Testis (tissue), 3 donors: ENCODE data around the gene ST6GALNAC5. TPM values are rescaled to one million over a fixed set of nuclear protein-coding genes. Genes with fewer than 3 reads are reported as not detected.

Source experiments
- DNase-seq: peaks from one replicate; pipeline ENCODE4 v3.0.0-alpha.2; 2019
- H3K27ac ChIP-seq, 2 donors: fragments of 200-600 bp; sonication (generic); one replicate each; pipeline ENCODE4 v1.5.1; 2019
- H3K27me3 ChIP-seq: fragments of 200-600 bp; sonication (generic); one replicate; pipeline ENCODE4 v1.5.1; 2019
- H3K36me3 ChIP-seq: fragments of 200-600 bp; sonication (generic); one replicate; pipeline ENCODE4 v1.5.1; 2017; ENCODE audit warnings: low read depth; ENCODE audit errors: missing control alignments
- H3K4me1 ChIP-seq: fragments of 200-600 bp; sonication (generic); one replicate; pipeline ENCODE4 v1.5.1; 2019
- H3K4me3 ChIP-seq, 2 donors: fragments of 200-600 bp; sonication (generic); one replicate each; pipeline ENCODE4 v1.5.1; 2017 to 2019
- H3K9me3 ChIP-seq: fragments of 200-600 bp; sonication (generic); one replicate; pipeline ENCODE4 v1.5.1; 2017
- POLR2A ChIP-seq: fragments of 450-650 bp; IDR thresholded peaks from one replicate; pipeline ENCODE4 v1.6.1; 2017; ENCODE audit warnings: antibody characterized with exemption, mild to moderate bottlenecking, moderate library complexity
- WGBS, 2 donors: methylation state at CpG; one replicate each; pipeline ENCODE4 v1.1.5; 2018; 5-methylcytosine and 5-hydroxymethylcytosine counted together
- intact Hi-C: fragments of 100-400 bp; cut with DNase I; formaldehyde crosslinking; loops from one replicate; pipeline ENCODE4 v1.15.1; 2023; ENCODE audit warnings: low total_unique reads
- polyA plus RNA-seq: library from polyadenylated mRNA; stranded (reverse); fragments of 350-450 nt; fragmentation: Illumina TruSeq; extraction: RNeasy Lipid Tissue Mini Kit (QIAGEN cat#74804); gene quantifications from one replicate; pipeline ENCODE4 v1.2.3, GENCODE V29; 2014; ENCODE audit warnings: low read depth, low replicate concordance; ENCODE audit not compliant: insufficient read depth
- total RNA-seq, 2 donors: library from RNA; depleted of rRNA; stranded (reverse); fragments of >200 nt; gene quantifications; one replicate each; pipeline ENCODE4 v1.2.3, GENCODE V29; 2016
- TF ChIP-seq, protein P1 (sequence below), 3 experiments: fragments of 450-650 bp in 2 of 3; fragments of 200-600 bp in 1 of 3; sonication (generic) in 1 of 3; IDR thresholded peaks; one replicate each; pipeline ENCODE4 v1.5.1; 2016 to 2019; ENCODE audit warnings: antibody characterized with exemption in 3 of 3, mild to moderate bottlenecking in 2 of 3, moderate library complexity in 1 of 3

Gene ST6GALNAC5
- total and polyA plus RNA-seq, 3 donors from 2014 or later, result 3.1 to 26.6 (median 11.1) TPM

DNA sequence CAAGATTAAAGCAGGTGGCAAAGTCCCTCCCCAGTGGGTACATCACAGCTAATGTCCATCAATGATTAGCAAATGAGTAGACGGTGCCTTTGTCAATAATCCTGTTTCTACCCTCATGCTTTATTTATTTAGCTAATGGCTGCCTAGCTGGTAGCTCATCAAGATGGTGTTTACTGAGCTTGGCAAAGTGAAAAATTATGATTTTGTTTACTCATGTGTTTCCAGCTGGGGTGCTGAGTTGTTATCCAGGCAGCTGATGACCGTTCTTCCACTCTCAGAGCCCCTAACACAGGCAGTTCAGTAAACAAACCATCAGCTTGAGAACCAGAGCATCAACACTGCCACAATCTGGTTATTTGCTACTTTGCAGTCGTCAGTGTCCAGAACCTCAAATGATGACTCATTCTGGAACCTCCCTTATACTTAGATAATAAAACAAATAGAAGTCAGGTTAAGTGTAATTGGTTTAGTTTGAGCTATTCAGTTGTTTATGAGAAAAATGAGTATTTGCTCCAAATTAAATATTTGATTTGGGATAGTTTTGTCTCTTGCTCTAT lies 163.9 kb downstream of the ST6GALNAC5 start:
- intact Hi-C loops, result no loop called here
- no peaks in the 10 kb centered on the region for H3K4me1 ChIP-seq
- no peak overlapping the region for H3K4me3 ChIP-seq
- 53 to 57% methylated on average over 3 of the region's 3 CpGs for WGBS, 2 donors
- no peaks in the 10 kb centered on the region for H3K27me3 ChIP-seq
- H3K9me3 ChIP-seq, result no peaks in the 10 kb centered on the region
- H3K36me3 ChIP-seq, result no peaks in the 10 kb centered on the region
- H3K27ac ChIP-seq, result no peak overlapping the region
- no peak for TF ChIP-seq POLR2A
- TF ChIP-seq, protein P1, sequence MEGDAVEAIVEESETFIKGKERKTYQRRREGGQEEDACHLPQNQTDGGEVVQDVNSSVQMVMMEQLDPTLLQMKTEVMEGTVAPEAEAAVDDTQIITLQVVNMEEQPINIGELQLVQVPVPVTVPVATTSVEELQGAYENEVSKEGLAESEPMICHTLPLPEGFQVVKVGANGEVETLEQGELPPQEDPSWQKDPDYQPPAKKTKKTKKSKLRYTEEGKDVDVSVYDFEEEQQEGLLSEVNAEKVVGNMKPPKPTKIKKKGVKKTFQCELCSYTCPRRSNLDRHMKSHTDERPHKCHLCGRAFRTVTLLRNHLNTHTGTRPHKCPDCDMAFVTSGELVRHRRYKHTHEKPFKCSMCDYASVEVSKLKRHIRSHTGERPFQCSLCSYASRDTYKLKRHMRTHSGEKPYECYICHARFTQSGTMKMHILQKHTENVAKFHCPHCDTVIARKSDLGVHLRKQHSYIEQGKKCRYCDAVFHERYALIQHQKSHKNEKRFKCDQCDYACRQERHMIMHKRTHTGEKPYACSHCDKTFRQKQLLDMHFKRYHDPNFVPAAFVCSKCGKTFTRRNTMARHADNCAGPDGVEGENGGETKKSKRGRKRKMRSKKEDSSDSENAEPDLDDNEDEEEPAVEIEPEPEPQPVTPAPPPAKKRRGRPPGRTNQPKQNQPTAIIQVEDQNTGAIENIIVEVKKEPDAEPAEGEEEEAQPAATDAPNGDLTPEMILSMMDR (IDR thresholded peaks at IDR 0.05), result no peak
- no peak for DNase-seq

DNA sequence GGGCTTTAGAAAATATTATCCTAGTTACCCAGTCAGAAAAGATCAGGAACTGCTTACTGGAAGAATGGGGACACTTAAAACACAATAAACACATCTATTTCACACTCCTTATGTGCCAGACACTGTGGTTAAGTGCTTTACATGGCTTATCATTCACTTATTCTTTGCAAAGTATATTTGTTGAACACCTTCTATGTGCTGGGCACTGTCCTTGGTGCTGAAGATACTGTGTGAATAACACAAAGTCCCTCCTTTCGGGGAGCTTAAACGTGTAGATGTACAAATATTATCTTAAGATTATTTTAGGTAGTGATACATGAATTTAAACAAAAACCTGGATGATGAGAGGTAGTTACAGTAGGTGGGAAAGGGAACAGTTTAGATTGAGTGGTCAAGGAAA lies 169.3 kb downstream of the ST6GALNAC5 start:
- no peak overlapping the region for H3K4me3 ChIP-seq

DNA sequence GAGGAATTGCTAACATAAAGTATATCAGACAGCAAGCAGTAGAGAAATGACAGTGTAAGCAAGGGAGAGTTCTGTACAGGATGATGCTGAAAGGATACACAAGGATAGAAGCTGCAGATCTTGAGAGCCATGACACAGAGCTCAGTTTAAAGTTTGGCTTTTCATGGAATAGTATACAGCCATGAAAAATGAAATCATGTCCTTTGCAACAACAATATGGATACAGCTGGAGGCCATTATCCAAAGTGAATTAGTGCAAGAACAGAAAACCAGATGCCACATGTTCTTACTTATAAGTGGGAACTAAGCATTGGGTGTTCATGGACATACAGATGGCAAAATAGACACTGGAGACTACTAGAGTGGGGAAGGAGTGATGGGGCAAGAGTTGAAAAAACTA lies 169.8 kb downstream of the ST6GALNAC5 start:
- TF ChIP-seq, protein P1 (IDR thresholded peaks at IDR 0.05), result no peak
- no peak for TF ChIP-seq POLR2A
- intact Hi-C loops, result no loop called here
- Histone ChIP-seq H3K9me3 (no peaks in the 10 kb centered on the region), H3K4me1 (no peaks in the 10 kb centered on the region), H3K4me3 (no peak overlapping the region), H3K27ac (no peak overlapping the region), H3K36me3 (no peaks in the 10 kb centered on the region), H3K27me3 (no peaks in the 10 kb centered on the region)
- DNase-seq, result no peak

More for the DNA sequence above, 169.3 kb downstream of the ST6GALNAC5 start:
- Histone ChIP-seq H3K9me3 (no peaks in the 10 kb centered on the region), H3K27me3 (no peaks in the 10 kb centered on the region), H3K36me3 (no peaks in the 10 kb centered on the region), H3K27ac (no peak overlapping the region), H3K4me1 (no peaks in the 10 kb centered on the region)
- no peak for TF ChIP-seq POLR2A
- TF ChIP-seq, protein P1 (IDR thresholded peaks at IDR 0.05), result no peak
- WGBS, 2 donors, result 62 to 72% methylated on average over 2 of the region's 2 CpGs
- intact Hi-C loops, result no loop called here
- peak; percentile 30 for DNase-seq

DNA sequence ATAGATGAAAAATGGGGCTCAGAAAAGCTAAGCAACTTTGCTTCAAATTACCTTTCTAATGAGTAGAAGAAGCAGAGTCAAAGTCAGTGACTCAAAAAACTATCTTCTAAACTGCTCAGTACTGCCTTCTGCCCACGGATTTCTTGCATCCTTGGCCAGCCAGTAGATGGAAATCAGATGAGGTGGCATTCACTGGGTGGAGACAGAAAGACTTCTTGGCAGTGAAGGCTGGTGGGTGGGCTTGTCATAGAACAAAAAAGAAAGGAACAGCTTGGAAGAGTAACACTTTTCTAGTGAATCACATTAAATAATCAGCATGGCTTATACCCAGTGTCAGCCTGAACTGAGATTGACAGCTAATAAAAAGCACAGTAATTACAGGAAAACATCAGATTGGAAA lies 170.7 kb downstream of the ST6GALNAC5 start:
- WGBS, 2 donors, result 57 to 73% methylated on average over 1 of the region's 1 CpG
- H3K9me3 ChIP-seq, result no peaks in the 10 kb centered on the region
- H3K27me3 ChIP-seq, result no peaks in the 10 kb centered on the region
- no peaks in the 10 kb centered on the region for H3K36me3 ChIP-seq
- no peaks in the 10 kb centered on the region for H3K4me1 ChIP-seq
- TF ChIP-seq, protein P1 (IDR thresholded peaks at IDR 0.05), result no peak
- no peak for TF ChIP-seq POLR2A
- no peak for DNase-seq
- H3K27ac ChIP-seq, result no peak overlapping the region
- intact Hi-C loops, result no loop called here
- no peak overlapping the region for H3K4me3 ChIP-seq

DNA sequence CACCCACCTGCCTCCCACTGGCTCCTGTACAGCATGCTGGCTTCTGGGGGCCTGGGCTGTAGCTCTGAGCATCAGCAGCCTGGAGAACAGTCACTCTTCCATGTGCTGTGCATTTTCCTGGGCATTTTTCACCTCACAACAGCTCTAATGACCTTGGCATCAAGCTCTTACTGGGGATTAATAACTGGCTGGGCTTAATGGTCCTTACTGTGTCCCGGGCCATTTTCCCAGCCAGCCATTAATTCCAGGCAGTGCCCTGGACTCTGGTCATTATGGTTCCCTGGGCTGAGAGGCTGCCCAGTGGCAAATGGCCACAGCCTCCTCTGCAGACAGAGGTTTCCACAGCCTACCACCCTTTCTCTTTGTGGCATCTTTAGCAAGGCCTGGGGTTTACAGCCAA lies 171.8 kb downstream of the ST6GALNAC5 start:
- no peak for TF ChIP-seq POLR2A
- H3K4me1 ChIP-seq, result no peaks in the 10 kb centered on the region
- H3K4me3 ChIP-seq, result no peak overlapping the region
- intact Hi-C loops, result no loop called here
- H3K27ac ChIP-seq, result no peak overlapping the region
- H3K9me3 ChIP-seq, result no peaks in the 10 kb centered on the region
- H3K27me3 ChIP-seq, result no peaks in the 10 kb centered on the region
- WGBS, 2 donors, result 50 to 67% methylated on average over 1 of the region's 1 CpG
- DNase-seq, result no peak
- H3K36me3 ChIP-seq, result no peaks in the 10 kb centered on the region
